Fibroblast of lung (primary cell): Measurements from ENCODE around the gene DCLK2. TPM values are rescaled to one million over a fixed set of nuclear protein-coding genes. Genes with fewer than 3 reads are reported as not detected.

Experiments used
- DNase-seq, 2 donors: peaks; one replicate each; pipeline versions ENCODE4 v3.0.0 to v3.0.0-alpha.2; 2010; ENCODE audit warnings: low read depth in 2 of 2
- H2AFZ ChIP-seq: 2 replicates; pipeline ENCODE4 v1.5.1; 2012; ENCODE audit warnings: low read length, control low read depth, inconsistent platforms
- H3K27ac ChIP-seq: 2 replicates; pipeline ENCODE4 v1.5.1; 2011; ENCODE audit warnings: low read length, control low read depth; ENCODE audit not compliant: insufficient read depth
- H3K27me3 ChIP-seq: 2 replicates; pipeline ENCODE4 v1.5.1; 2011; ENCODE audit warnings: mild to moderate bottlenecking, low read length; ENCODE audit not compliant: control insufficient read depth, insufficient read depth
- H3K36me3 ChIP-seq: 2 replicates; pipeline ENCODE4 v1.5.1; 2011; ENCODE audit warnings: low read length; ENCODE audit not compliant: control insufficient read depth, insufficient read depth
- H3K4me1 ChIP-seq: 2 replicates; pipeline ENCODE4 v1.5.1; 2011; ENCODE audit warnings: low read length; ENCODE audit not compliant: control insufficient read depth, insufficient read depth; ENCODE audit errors: extremely low read depth
- H3K4me2 ChIP-seq: 2 replicates; pipeline ENCODE4 v1.5.1; 2011; ENCODE audit warnings: low read length, control low read depth; ENCODE audit not compliant: insufficient read depth; ENCODE audit errors: extremely low read depth
- H3K4me3 ChIP-seq, 4 experiments: fragments of 200-600 bp in 1 of 4; sonication (generic) in 1 of 4; replicated peaks in 1 of 4; 2 replicates each; pipeline ENCODE4 v1.5.1; 2011 to 2016; ENCODE audit warnings: low read length in 4 of 4, low read depth in 3 of 4, mild to moderate bottlenecking in 3 of 4, control low read depth in 2 of 4, inconsistent platforms in 1 of 4, mixed read lengths in 1 of 4; ENCODE audit not compliant: insufficient read depth in 1 of 4; ENCODE audit errors: control extremely low read depth in 1 of 4
- H3K79me2 ChIP-seq: 2 replicates; pipeline ENCODE4 v1.5.1; 2012; ENCODE audit warnings: mild to moderate bottlenecking, low read length, inconsistent platforms; ENCODE audit not compliant: control insufficient read depth, insufficient read depth
- H3K9ac ChIP-seq: 2 replicates; pipeline ENCODE4 v1.5.1; 2011; ENCODE audit warnings: mild to moderate bottlenecking, low read length, control low read depth; ENCODE audit not compliant: insufficient read depth
- H3K9me3 ChIP-seq: 2 replicates; pipeline ENCODE4 v1.5.1; 2012; ENCODE audit warnings: low read depth, low read length; ENCODE audit not compliant: control insufficient read depth, insufficient read depth
- H4K20me1 ChIP-seq: 2 replicates; pipeline ENCODE4 v1.5.1; 2011; ENCODE audit warnings: low read length; ENCODE audit not compliant: control insufficient read depth, insufficient read depth; ENCODE audit errors: extremely low read depth
- EZH2 ChIP-seq: IDR thresholded peaks from 2 replicates; pipeline ENCODE4 v1.5.1; 2012; ENCODE audit warnings: low read length, control low read depth, mild to moderate bottlenecking; ENCODE audit errors: missing control alignments
- polyA plus RNA-seq, 2 donors: library from polyadenylated mRNA; depleted of rRNA in 1 of 2; stranded (reverse) in 1 of 2; unstranded in 1 of 2; fragments of >200 nt; gene quantifications; 2 replicates each; pipeline ENCODE4 v1.2.1, GENCODE V29; 2011 to 2012; ENCODE audit warnings: missing spikeins in 1 of 2
- total RNA-seq: library from RNA; depleted of rRNA; stranded (reverse); fragments of >200 nt; gene quantifications from 2 replicates; pipeline ENCODE4 v1.2.1, GENCODE V29; 2014
- TF ChIP-seq, protein P1 (sequence below), 2 donors: IDR thresholded peaks in 1 of 2; conservative IDR thresholded peaks in 1 of 2; 1 replicate in 1 of 2; 2 replicates in 1 of 2; pipeline ENCODE4 v1.5.1; 2011 to 2012; ENCODE audit warnings: low read length in 2 of 2, control low read depth in 1 of 2, inconsistent platforms in 1 of 2, low read depth in 1 of 2, mild to moderate bottlenecking in 1 of 2

Gene DCLK2
- total and polyA plus RNA-seq, 2 donors (not counting 1 experiment from before 2014, with no cell fraction given) = 3.8 to 14.0 TPM

DNA sequence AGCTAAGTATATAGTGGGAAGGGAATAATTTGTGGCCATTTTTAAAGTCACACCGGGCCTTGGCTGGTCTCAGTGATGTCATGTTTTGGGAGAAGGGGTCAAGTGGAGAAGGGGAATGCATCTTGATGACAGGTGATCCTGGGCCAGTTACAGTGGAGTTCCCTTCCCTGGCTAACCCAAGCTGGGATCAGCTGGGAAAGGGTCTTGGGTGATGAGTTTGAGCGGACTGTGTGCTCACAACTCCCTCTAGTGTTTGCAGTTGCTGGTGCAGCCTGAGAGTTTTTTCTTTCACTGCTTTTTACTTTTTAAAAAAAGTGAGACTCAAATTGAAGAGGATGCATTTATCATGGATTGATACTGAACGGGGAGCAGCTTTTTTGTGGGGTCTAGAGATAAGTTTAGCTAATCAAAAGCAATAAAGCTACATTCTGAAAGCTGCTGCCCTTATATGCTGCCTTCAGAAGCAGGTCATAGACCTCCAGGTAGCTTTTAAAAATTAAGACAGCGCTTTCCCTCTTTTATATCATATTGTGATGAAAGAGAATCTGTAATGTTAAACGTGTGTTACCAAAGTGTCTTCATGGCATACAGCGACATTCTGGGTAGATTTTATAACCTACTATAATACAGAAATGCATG is 164.7 kb downstream of the DCLK2 start:
- Histone ChIP-seq H3K27ac (no peak overlapping the region), H3K9ac (no peak overlapping the region), H3K27me3 (no peaks in the 10 kb centered on the region), H3K4me2 (no peak overlapping the region), H4K20me1 (no peaks in the 10 kb centered on the region), H3K36me3 (no peaks in the 10 kb centered on the region), H3K79me2 (no peaks in the 10 kb centered on the region), H3K4me3 (no peak overlapping the region), H2AFZ (no peak overlapping the region), H3K9me3 (no peaks in the 10 kb centered on the region), H3K4me1 (peaks cover 7% of the 10 kb centered on the region)
- no peak for TF ChIP-seq EZH2
- TF ChIP-seq, protein P1, sequence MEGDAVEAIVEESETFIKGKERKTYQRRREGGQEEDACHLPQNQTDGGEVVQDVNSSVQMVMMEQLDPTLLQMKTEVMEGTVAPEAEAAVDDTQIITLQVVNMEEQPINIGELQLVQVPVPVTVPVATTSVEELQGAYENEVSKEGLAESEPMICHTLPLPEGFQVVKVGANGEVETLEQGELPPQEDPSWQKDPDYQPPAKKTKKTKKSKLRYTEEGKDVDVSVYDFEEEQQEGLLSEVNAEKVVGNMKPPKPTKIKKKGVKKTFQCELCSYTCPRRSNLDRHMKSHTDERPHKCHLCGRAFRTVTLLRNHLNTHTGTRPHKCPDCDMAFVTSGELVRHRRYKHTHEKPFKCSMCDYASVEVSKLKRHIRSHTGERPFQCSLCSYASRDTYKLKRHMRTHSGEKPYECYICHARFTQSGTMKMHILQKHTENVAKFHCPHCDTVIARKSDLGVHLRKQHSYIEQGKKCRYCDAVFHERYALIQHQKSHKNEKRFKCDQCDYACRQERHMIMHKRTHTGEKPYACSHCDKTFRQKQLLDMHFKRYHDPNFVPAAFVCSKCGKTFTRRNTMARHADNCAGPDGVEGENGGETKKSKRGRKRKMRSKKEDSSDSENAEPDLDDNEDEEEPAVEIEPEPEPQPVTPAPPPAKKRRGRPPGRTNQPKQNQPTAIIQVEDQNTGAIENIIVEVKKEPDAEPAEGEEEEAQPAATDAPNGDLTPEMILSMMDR (conservative IDR thresholded peaks at IDR 0.05 in 1 of 2, IDR thresholded peaks at IDR 0.05 in 1 of 2; ENCODE audit: low read depth in 1 of 2, low read length in 2 of 2) = peak; percentile 94 to 96
- DNase-seq = peak in 1 of 2 donors; percentile 63

DNA sequence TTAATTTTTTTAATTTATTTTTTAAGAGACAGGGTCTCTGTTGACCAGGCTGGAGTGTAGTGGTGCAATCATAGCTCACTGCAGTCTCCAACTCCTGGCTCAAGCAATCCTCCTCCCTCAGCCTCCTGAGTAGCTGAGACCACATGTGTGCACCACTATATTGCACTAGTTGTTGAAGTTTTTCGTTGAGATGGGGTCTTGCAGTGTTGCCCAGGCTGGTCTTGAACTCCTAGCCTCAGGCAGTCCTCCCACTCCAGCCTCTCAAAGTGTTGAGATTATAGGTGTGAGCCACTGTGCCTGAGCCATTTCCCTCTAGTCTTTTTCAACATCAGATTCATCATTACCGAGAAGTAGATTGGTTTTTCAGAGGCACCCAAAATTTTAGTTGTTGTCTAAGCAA is 165.7 kb downstream of the DCLK2 start:
- no peak overlapping the region for H2AFZ ChIP-seq
- no peak overlapping the region for H3K9ac ChIP-seq
- no peak overlapping the region for H3K27ac ChIP-seq
- TF ChIP-seq, protein P1 (conservative IDR thresholded peaks at IDR 0.05 in 1 of 2, IDR thresholded peaks at IDR 0.05 in 1 of 2; ENCODE audit: low read depth in 1 of 2, low read length in 2 of 2) = no peak
- no peak for TF ChIP-seq EZH2
- H3K79me2 ChIP-seq = no peaks in the 10 kb centered on the region
- H3K27me3 ChIP-seq = no peaks in the 10 kb centered on the region
- H3K4me3 ChIP-seq = no peak overlapping the region
- H3K4me2 ChIP-seq = no peak overlapping the region
- no peak for DNase-seq
- no peaks in the 10 kb centered on the region for H3K9me3 ChIP-seq
- H3K4me1 ChIP-seq = no peaks in the 10 kb centered on the region
- no peaks in the 10 kb centered on the region for H3K36me3 ChIP-seq
- H4K20me1 ChIP-seq = no peaks in the 10 kb centered on the region

DNA sequence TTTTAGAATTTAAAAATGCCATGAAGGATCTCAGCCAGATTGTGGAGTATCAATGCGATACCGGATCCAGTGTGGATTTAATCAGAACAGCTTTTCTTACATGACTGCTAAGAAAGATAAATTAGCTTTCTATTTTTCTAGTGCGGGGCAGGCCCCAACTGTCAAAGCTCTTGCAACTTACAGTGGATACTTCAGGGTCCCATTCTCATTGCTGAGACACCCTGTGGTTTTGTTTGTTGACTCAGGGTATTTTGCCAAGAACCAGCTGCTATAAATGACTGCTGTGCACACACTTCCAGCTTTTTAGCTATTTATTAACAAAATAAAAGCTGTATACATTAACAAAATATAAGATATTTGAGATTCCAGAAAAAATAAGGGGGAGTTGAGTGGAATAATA is 166.4 kb downstream of the DCLK2 start:
- H3K27me3 ChIP-seq = no peaks in the 10 kb centered on the region
- peak; percentile 80 to 90 for DNase-seq

More for the DNA sequence above, 166.4 kb downstream of the DCLK2 start:
- Histone ChIP-seq H2AFZ (no peak overlapping the region), H3K27ac (no peak overlapping the region), H3K4me3 (no peak overlapping the region), H3K4me2 (no peak overlapping the region), H3K9ac (no peak overlapping the region), H3K9me3 (no peaks in the 10 kb centered on the region), H3K79me2 (no peaks in the 10 kb centered on the region), H3K36me3 (peaks cover under 1% of the 10 kb centered on the region), H3K4me1 (no peaks in the 10 kb centered on the region), H4K20me1 (no peaks in the 10 kb centered on the region)
- TF ChIP-seq, protein P1 (conservative IDR thresholded peaks at IDR 0.05 in 1 of 2, IDR thresholded peaks at IDR 0.05 in 1 of 2; ENCODE audit: low read depth in 1 of 2, low read length in 2 of 2) = no peak
- TF ChIP-seq EZH2 = no peak
